Psoas muscle (tissue), 8 donors: ENCODE data around the gene USP37. TPM values are rescaled to one million over a fixed set of nuclear protein-coding genes. Genes with fewer than 3 reads are reported as not detected.
"Not testable (repeated sequence)": the region's sequence is repeated elsewhere in the genome, so short reads cannot be mapped to it uniquely, and the experiment has no call there.

Experiments used
- ATAC-seq, 4 donors: fragments of 200-7000 bp; cut with Tn5 transposase; one replicate each; pipeline ENCODE4 v1.9.1; 2020; ENCODE audit warnings: moderate library complexity in 3 of 4, mild to moderate bottlenecking in 2 of 4
- DNase-seq, 2 donors: peaks; one replicate each; pipeline ENCODE4 v3.0.0-alpha.2; 2020
- H3K27ac ChIP-seq: fragments of 200-600 bp; one replicate; pipeline ENCODE4 v1.8.0; 2022
- H3K27me3 ChIP-seq, 3 donors: fragments of 200-600 bp in 1 of 3; one replicate each; pipeline versions ENCODE4 v1.6.1 to v1.8.0; 2013 to 2022; ENCODE audit warnings: low read length in 2 of 3, mild to moderate bottlenecking in 2 of 3, moderate library complexity in 1 of 3; ENCODE audit not compliant: insufficient read depth in 3 of 3
- H3K36me3 ChIP-seq, 2 donors: fragments of 200-600 bp in 1 of 2; one replicate each; pipeline versions ENCODE4 v1.6.1 to v1.8.0; 2013 to 2022; ENCODE audit warnings: low read depth in 1 of 2, mild to moderate bottlenecking in 1 of 2, moderate library complexity in 1 of 2; ENCODE audit not compliant: insufficient read depth in 1 of 2
- H3K4me1 ChIP-seq: fragments of 200-600 bp; one replicate; pipeline ENCODE4 v1.8.0; 2022
- H3K4me3 ChIP-seq: fragments of 200-600 bp; one replicate; pipeline ENCODE4 v1.8.0; 2022; ENCODE audit warnings: mild to moderate bottlenecking
- H3K9me3 ChIP-seq: fragments of 200-600 bp; one replicate; pipeline ENCODE4 v1.8.0; 2022
- CTCF ChIP-seq: fragments of 200-600 bp; IDR thresholded peaks from one replicate; pipeline ENCODE4 v1.8.0; 2022; ENCODE audit warnings: antibody characterized with exemption
- WGBS, 3 donors: extraction: QIAGEN DNeasy Blood & Tissue Kit; methylation state at CpG; one replicate each; pipeline versions ENCODE4 v1.1.6 to v1.1.7; 2013; 5-methylcytosine and 5-hydroxymethylcytosine counted together
- intact Hi-C, 2 donors: fragments of 100-400 bp; cut with DNase I; formaldehyde crosslinking; loops; one replicate each; pipeline versions ENCODE4 v1.11.0 to v1.14.2; 2022
- polyA plus RNA-seq, 3 donors: library from polyadenylated mRNA; stranded (reverse); fragments of 200-250 nt; gene quantifications; one replicate each; pipeline ENCODE4 v1.2.3, GENCODE V29; 2013
- total RNA-seq, 4 donors: library from RNA; stranded (reverse); fragmentation: NEBNext Ultra II Directional in 2 of 4; extraction: Animal tissue kit (Norgen Biotek cat#: 25700) in 2 of 4; gene quantifications; one replicate each; pipeline versions ENCODE4 v1.2.1 to v1.2.4, GENCODE V29; 2021 to 2023
- donor health status: healthy with polysubstance abuse.
- donor health status: DM: no; HTN: no; CAD: no; lungs with moderate emphysema.
- donor health status: Bipolar disorder and iron deficiency.
- donor health status: healthy.
- donor health status: DM: yes; HTN: yes; CAD: no.
- donor health status: DM: no; HTN: no; CAD: no.
- donor health status: DM: no; HTN: no; CAD: no.
- donor health status: DM: yes; HTN: yes; CAD: no.

Gene USP37
- total and polyA plus RNA-seq, 7 donors = 2.1 to 10.0 (median 6.3) TPM

- ATAC-seq (no peak), DNase-seq (no peak)
- intact Hi-C loops = loop anchor here in 1 of 2 donors (10.0 kb wide), 1 partner anchor 269 kb away; the partner anchor contains the start of gene TMBIM1
- Histone ChIP-seq H3K4me1 (no peaks in the 10 kb centered on the region), H3K27ac (no peak overlapping the region), H3K4me3 (no peak overlapping the region), H3K27me3 (no peaks in the 10 kb centered on the region), H3K36me3 (peaks cover 0 to 48% of the 10 kb centered on the region in 2 donors), H3K9me3 (no peaks in the 10 kb centered on the region)
- 77 to 92% (median 83%) methylated on average over 1 of the region's 1 CpG for WGBS, 3 donors
- no peak for TF ChIP-seq CTCF
Measured at GRCh38 chr2:218564056-218564455, 4.1 kb downstream of the USP37 start.

GRCh38 chr2:218558986-218559385 lies 9.2 kb downstream of the USP37 start:
- no peak overlapping the region for H3K4me3 ChIP-seq
- H3K9me3 ChIP-seq = no peaks in the 10 kb centered on the region
- intact Hi-C loops = loop anchor here in 1 of 2 donors (10.0 kb wide), 1 partner anchor 74 kb away; no protein-coding TSS in a partner anchor
- H3K36me3 ChIP-seq = peaks cover 6 to 79% of the 10 kb centered on the region in 2 donors
- H3K27me3 ChIP-seq = no peaks in the 10 kb centered on the region
- no peaks in the 10 kb centered on the region for H3K4me1 ChIP-seq
- ATAC-seq (no peak), DNase-seq (no peak)
- TF ChIP-seq CTCF = no peak
- WGBS, 3 donors = 91 to 94% (median 94%) methylated on average over 3 of the region's 3 CpGs
- H3K27ac ChIP-seq = no peak overlapping the region

DNA sequence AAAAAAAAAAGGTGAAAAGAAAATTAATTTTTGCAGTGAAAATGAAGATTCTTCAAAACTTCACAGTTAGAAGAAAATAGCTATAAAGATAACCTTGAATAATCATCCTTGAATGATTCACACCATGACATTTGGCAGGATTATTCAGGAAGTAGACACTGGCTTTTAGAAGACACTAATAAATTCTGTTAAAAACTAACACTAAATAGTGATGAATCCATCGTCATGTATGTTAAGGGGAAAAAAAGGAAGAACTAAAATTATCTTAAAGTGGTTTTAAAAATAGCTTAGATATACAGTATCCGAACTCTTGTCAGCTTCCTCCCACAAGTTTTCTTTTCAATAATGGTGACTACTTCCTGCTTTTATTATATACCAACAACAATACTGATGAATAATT lies 10.2 kb downstream of the USP37 start:
- Histone ChIP-seq H3K27ac (no peak overlapping the region), H3K4me1 (no peaks in the 10 kb centered on the region), H3K9me3 (no peaks in the 10 kb centered on the region), H3K4me3 (no peak overlapping the region), H3K36me3 (peaks cover 6 to 90% of the 10 kb centered on the region in 2 donors), H3K27me3 (no peaks in the 10 kb centered on the region)
- no peak for TF ChIP-seq CTCF
- intact Hi-C loops = loop anchor here in 1 of 2 donors (10.0 kb wide), 1 partner anchor 73 kb away; no protein-coding TSS in a partner anchor
- no peak for DNase-seq
- no peak for ATAC-seq
- WGBS, 3 donors = 55 to 75% (median 74%) methylated on average over 2 of the region's 2 CpGs

DNA sequence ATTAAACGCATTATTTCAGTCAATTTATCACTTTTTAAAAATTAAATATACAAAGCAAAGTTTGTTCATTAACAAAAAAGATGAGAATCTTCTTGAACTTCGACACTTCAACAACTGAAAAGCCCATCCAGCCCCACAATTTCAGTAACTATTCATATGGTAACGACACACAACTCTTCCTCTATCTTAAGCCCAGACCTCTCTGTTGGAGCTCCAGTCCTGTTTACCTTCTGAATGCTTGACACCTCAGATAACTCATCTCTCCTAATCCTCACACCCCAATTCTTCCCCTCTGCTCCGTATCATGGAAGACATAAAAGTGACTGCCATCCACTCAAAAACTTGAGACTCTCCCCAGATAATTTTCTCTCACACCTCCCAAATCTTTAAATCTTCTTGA lies 12.6 kb downstream of the USP37 start:
- TF ChIP-seq CTCF = no peak
- Histone ChIP-seq H3K27me3 (no peaks in the 10 kb centered on the region), H3K4me1 (no peaks in the 10 kb centered on the region), H3K9me3 (no peaks in the 10 kb centered on the region), H3K36me3 (peaks cover 6 to 92% of the 10 kb centered on the region in 2 donors), H3K4me3 (no peak overlapping the region), H3K27ac (no peak overlapping the region)
- WGBS, 3 donors = 87 to 91% (median 88%) methylated on average over 4 of the region's 4 CpGs
- DNase-seq = no peak
- ATAC-seq = no peak
- intact Hi-C loops = loop anchor here in 1 of 2 donors (10.0 kb wide), 1 partner anchor 71 kb away; no protein-coding TSS in a partner anchor

DNA sequence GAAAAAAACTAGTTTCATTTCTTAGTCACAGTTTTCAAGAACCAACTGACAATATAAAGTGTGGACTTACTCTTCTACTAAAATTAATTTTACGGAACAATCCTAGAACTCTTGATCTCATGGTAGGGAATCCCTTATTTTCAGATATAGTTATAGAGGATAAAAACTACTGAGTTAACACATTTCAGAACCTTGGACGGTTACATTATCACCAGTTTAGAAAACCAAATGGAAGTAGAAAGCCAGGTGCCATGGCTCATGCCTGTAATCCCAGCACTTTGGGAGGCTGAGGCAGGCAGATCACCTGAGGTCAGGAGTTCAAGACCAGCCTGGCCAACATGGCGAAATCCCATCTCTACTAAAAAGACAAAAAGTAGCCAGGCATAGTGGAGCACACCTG lies 13.9 kb downstream of the USP37 start:
- peaks cover 6 to 92% of the 10 kb centered on the region in 2 donors for H3K36me3 ChIP-seq
- H3K4me3 ChIP-seq, H3K4me1 ChIP-seq, H3K27ac ChIP-seq, ATAC-seq, H3K9me3 ChIP-seq, DNase-seq, H3K27me3 ChIP-seq: not testable (repeated sequence)
- intact Hi-C loops = loop anchor here in 1 of 2 donors (10.0 kb wide), 1 partner anchor 69 kb away; no protein-coding TSS in a partner anchor
- WGBS, 3 donors = 94 to 96% (median 95%) methylated on average over 3 of the region's 3 CpGs
